K562 (cell line): Measurements from ENCODE around the gene MEIS2. TPM values are rescaled to one million over a fixed set of nuclear protein-coding genes. Genes with fewer than 3 reads are reported as not detected.

ENCODE experiments used
- ATAC-seq: fragments of 200-7000 bp; cut with Tn5 transposase; 3 replicates; pipeline ENCODE4 v1.9.1; 2020; ENCODE audit warnings: moderate library complexity
- BruUV-seq: library from RNA; stranded (reverse); fragments of 400-500 nt; replicated peaks from 2 replicates; lab custom pipeline; 2021; lab: Mats Ljungman, UMichigan
- CTCF ChIA-PET: fragments of 300-600 bp; formaldehyde crosslinking; extraction: SDS; loops from one replicate; lab custom pipeline; 2021; ENCODE audit warnings: low intra/inter-chr PET ratio; lab: Yijun Ruan, JAX
- POLR2A ChIA-PET: fragments of 300-600, 350-650 bp; sonication (Branson Sonifier 250); formaldehyde crosslinking; extraction: SDS; loops from one replicate; lab custom pipeline; 2021; ENCODE audit warnings: antibody characterized with exemption, inconsistent platforms; lab: Yijun Ruan, JAX
- DNase-seq, 4 experiments: peaks; one replicate each; pipeline versions ENCODE4 v3.0.0 to v3.0.0-alpha.2; 2011 to 2018; ENCODE audit warnings: low spot score in 3 of 4, mixed read lengths in 3 of 4; ENCODE audit errors: extremely low read depth in 1 of 4
- FAIRE-seq: peaks from 2 replicates; lab custom pipeline; 2011; peaks lifted over from hg19 to GRCh38; lab: Jason Lieb, UNC
- H2AFZ ChIP-seq: 2 replicates; pipeline ENCODE4 v1.6.0; 2011; ENCODE audit warnings: low read depth, low read length, control low read depth, inconsistent platforms
- H3K27ac ChIP-seq: fragments of 200-600 bp; 3 replicates; pipeline ENCODE4 v1.8.0; 2011; ENCODE audit warnings: low read depth, mild to moderate bottlenecking, control low read depth, inconsistent platforms, low read length, moderate library complexity, mixed read lengths; ENCODE audit errors: extremely low read depth
- H3K27me3 ChIP-seq, 2 experiments: fragments of 300-600 bp in 1 of 2; 2 replicates in 1 of 2; 3 replicates in 1 of 2; pipeline versions ENCODE4 v1.6.0 to v1.8.0; 2011; ENCODE audit warnings: inconsistent platforms in 2 of 2, low read length in 2 of 2, mild to moderate bottlenecking in 1 of 2, mixed read lengths in 1 of 2, moderate library complexity in 1 of 2; ENCODE audit not compliant: control insufficient read depth in 2 of 2, insufficient read depth in 2 of 2
- H3K36me3 ChIP-seq: fragments of 300-600 bp; 3 replicates; pipeline ENCODE4 v1.8.0; 2011; ENCODE audit warnings: mild to moderate bottlenecking, low read length, inconsistent platforms; ENCODE audit not compliant: control insufficient read depth, insufficient read depth
- H3K4me1 ChIP-seq, 2 experiments: fragments of 200-600 bp in 1 of 2; replicated peaks in 1 of 2; 2 replicates in 1 of 2; 3 replicates in 1 of 2; pipeline versions ENCODE4 v1.5.1 to v1.8.0; 2011; ENCODE audit warnings: inconsistent platforms in 2 of 2, low read length in 2 of 2, mild to moderate bottlenecking in 1 of 2, mixed read lengths in 1 of 2, moderate library complexity in 1 of 2; ENCODE audit not compliant: control insufficient read depth in 2 of 2, insufficient read depth in 2 of 2
- H3K4me2 ChIP-seq: 2 replicates; pipeline ENCODE4 v1.6.1; 2011; ENCODE audit warnings: low read length, control low read depth, inconsistent platforms, mixed read lengths; ENCODE audit not compliant: insufficient read depth
- H3K4me3 ChIP-seq: fragments of 200-600 bp; sonication (generic), shearing (Covaris generic); 2 replicates; pipeline ENCODE4 v1.5.1; 2016; ENCODE audit warnings: control low read depth, inconsistent platforms
- H3K79me2 ChIP-seq: fragments of 200-600 bp; 3 replicates; pipeline ENCODE4 v1.8.0; 2011; ENCODE audit warnings: low read length, inconsistent platforms; ENCODE audit not compliant: control insufficient read depth, insufficient read depth
- H3K9ac ChIP-seq, 2 experiments: 2 replicates each; pipeline versions ENCODE4 v1.6.0 to v1.6.1; 2011; ENCODE audit warnings: low read depth in 2 of 2, low read length in 2 of 2, control low read depth in 1 of 2, inconsistent platforms in 1 of 2, mild to moderate bottlenecking in 1 of 2, mixed read lengths in 1 of 2; ENCODE audit not compliant: insufficient read depth in 1 of 2
- H3K9me1 ChIP-seq: one replicate; pipeline ENCODE4 v1.6.0; 2011; ENCODE audit warnings: inconsistent platforms, mild to moderate bottlenecking, low read length, moderate library complexity; ENCODE audit not compliant: control insufficient read depth, insufficient read depth
- H3K9me3 ChIP-seq: replicated peaks from 2 replicates; pipeline ENCODE4 v1.5.1; 2011; ENCODE audit warnings: low read depth, low read length, inconsistent platforms; ENCODE audit not compliant: control insufficient read depth, insufficient read depth
- H4K20me1 ChIP-seq: replicated peaks from 2 replicates; pipeline ENCODE4 v1.6.1; 2011; ENCODE audit warnings: low read length, inconsistent platforms, mixed read lengths; ENCODE audit not compliant: control insufficient read depth, insufficient read depth
- BDP1 ChIP-seq: IDR thresholded peaks from 3 replicates; pipeline ENCODE4 v1.6.1; 2011; ENCODE audit not compliant: insufficient read length, insufficient read depth
- BHLHE40 ChIP-seq: IDR thresholded peaks from 2 replicates; pipeline ENCODE4 v1.6.1; 2011; ENCODE audit warnings: low read length, improper control_type of control experiment
- CCNT2 ChIP-seq: IDR thresholded peaks from 2 replicates; pipeline ENCODE4 v1.6.1; 2011; ENCODE audit warnings: borderline replicate concordance, low read depth, mild to moderate bottlenecking, moderate library complexity, mixed read lengths, low read length; ENCODE audit not compliant: insufficient read length; ENCODE audit errors: extremely low read depth
- EGR1 ChIP-seq: fragments of 450-650 bp; conservative IDR thresholded peaks from 2 replicates; pipeline ENCODE4 v1.6.1; 2017; ENCODE audit warnings: mild to moderate bottlenecking
- ELF4 ChIP-seq: fragments of 450-650 bp; formaldehyde crosslinking; IDR thresholded peaks from 2 replicates; pipeline ENCODE4 v1.4.0; 2022; ENCODE audit warnings: missing genetic modification characterization
- HDAC1 ChIP-seq, 2 experiments: fragments of 450-650 bp; IDR thresholded peaks; 2 replicates each; pipeline ENCODE4 v1.6.1; 2016 to 2017; ENCODE audit warnings: inconsistent platforms in 1 of 2, mild to moderate bottlenecking in 1 of 2, moderate library complexity in 1 of 2
- RFX1 ChIP-seq: fragments of 450-650 bp; IDR thresholded peaks from 2 replicates; pipeline ENCODE4 v1.6.1; 2016; ENCODE audit warnings: mild to moderate bottlenecking, moderate library complexity
- TAL1 ChIP-seq: fragments of 450-650 bp; IDR thresholded peaks from 2 replicates; pipeline ENCODE4 v1.6.1; 2016; ENCODE audit warnings: mild to moderate bottlenecking
- ZC3H8 ChIP-seq: fragments of 450-650 bp; IDR thresholded peaks from 2 replicates; pipeline ENCODE4 v1.6.1; 2017
- ZNF347 ChIP-seq: fragments of 450-650 bp; formaldehyde crosslinking; IDR thresholded peaks from 2 replicates; pipeline ENCODE4 v1.4.0; 2020; ENCODE audit warnings: low read depth, mild to moderate bottlenecking, moderate library complexity
- ZNF57 ChIP-seq: fragments of 450-650 bp; formaldehyde crosslinking; IDR thresholded peaks from 2 replicates; pipeline ENCODE4 v1.4.0; 2020; ENCODE audit warnings: mild to moderate bottlenecking, moderate library complexity
- WGBS: fragments of 100-300 bp; shearing (Covaris generic); methylation state at CpG from one replicate; pipeline ENCODE4 v1.1.6; 2016; ENCODE audit warnings: low coverage, mixed read lengths; ENCODE audit not compliant: insufficient coverage; ENCODE audit errors: missing lambda C conversion rate; 5-methylcytosine and 5-hydroxymethylcytosine counted together
- in situ Hi-C: fragments of 300-500 bp; cut with MboI; formaldehyde crosslinking; loops from 4 replicates; pipeline ENCODE4 v1.15.0; 2018; ENCODE audit warnings: inconsistent platforms, mixed read lengths
- intact Hi-C: fragments of 100-400 bp; cut with micrococcal nuclease; formaldehyde crosslinking; loops from 2 replicates; pipeline ENCODE4 v1.14.2; 2022
- polyA plus RNA-seq, 8 experiments: library from polyadenylated mRNA; depleted of rRNA in 4 of 8; stranded (reverse) in 5 of 8; unstranded in 3 of 8; fragments of >200 nt; fragmentation: Nextera tagmentation in 2 of 8; fragmentation: Illumina TruSeq in 1 of 8; extraction: Ambion mirVana in 2 of 8; extraction: Trizol in 1 of 8; gene quantifications; 2 replicates each; pipeline versions ENCODE4 v1.2.1 to v1.2.3, GENCODE V29; 2011 to 2014; ENCODE audit warnings: inconsistent platforms in 1 of 8, missing spikeins in 1 of 8
- total RNA-seq, 7 experiments: library from RNA; depleted of rRNA in 6 of 7; stranded (reverse); fragments of >200 nt in 6 of 7; fragmentation: Illumina TruSeq in 2 of 7; extraction: Trizol in 2 of 7; gene quantifications; 2 replicates each; pipeline versions ENCODE4 v1.2.1 to v1.2.3, GENCODE V29; 2011 to 2021; ENCODE audit warnings: low replicate concordance in 1 of 7
- TF ChIP-seq, protein P1 (sequence below): fragments of 250-450 bp; sonication (Bioruptor Pico); IDR thresholded peaks from 2 replicates; pipeline ENCODE4 v1.8.0; 2021; ENCODE audit warnings: moderate library complexity, mild to moderate bottlenecking, inconsistent platforms
- TF ChIP-seq, protein P2 (sequence below), 2 experiments: fragments of 200-800 bp in 1 of 2; sonication (Bioruptor generic) in 1 of 2; sonication (generic) in 1 of 2; formaldehyde crosslinking in 1 of 2; IDR thresholded peaks in 1 of 2; conservative IDR thresholded peaks in 1 of 2; 2 replicates each; pipeline versions ENCODE4 v1.5.0 to v1.6.1; 2016 to 2020; ENCODE audit warnings: missing compliant biosample characterization in 1 of 2, missing genetic modification characterization in 1 of 2, missing genetic modification reagents in 1 of 2
- TF ChIP-seq, protein P3 (sequence below): sonication (generic); formaldehyde crosslinking; IDR thresholded peaks from 2 replicates; pipeline ENCODE4 v1.4.0; 2020; ENCODE audit warnings: mild to moderate bottlenecking, missing genetic modification reagents

The MEIS2 gene
- total and polyA plus RNA-seq, 9 of the 15 experiments (the other 6 are each of a cell fraction or from before 2014, with no cell fraction given) = 7.5 to 64.2 (median 22.3) TPM

DNA sequence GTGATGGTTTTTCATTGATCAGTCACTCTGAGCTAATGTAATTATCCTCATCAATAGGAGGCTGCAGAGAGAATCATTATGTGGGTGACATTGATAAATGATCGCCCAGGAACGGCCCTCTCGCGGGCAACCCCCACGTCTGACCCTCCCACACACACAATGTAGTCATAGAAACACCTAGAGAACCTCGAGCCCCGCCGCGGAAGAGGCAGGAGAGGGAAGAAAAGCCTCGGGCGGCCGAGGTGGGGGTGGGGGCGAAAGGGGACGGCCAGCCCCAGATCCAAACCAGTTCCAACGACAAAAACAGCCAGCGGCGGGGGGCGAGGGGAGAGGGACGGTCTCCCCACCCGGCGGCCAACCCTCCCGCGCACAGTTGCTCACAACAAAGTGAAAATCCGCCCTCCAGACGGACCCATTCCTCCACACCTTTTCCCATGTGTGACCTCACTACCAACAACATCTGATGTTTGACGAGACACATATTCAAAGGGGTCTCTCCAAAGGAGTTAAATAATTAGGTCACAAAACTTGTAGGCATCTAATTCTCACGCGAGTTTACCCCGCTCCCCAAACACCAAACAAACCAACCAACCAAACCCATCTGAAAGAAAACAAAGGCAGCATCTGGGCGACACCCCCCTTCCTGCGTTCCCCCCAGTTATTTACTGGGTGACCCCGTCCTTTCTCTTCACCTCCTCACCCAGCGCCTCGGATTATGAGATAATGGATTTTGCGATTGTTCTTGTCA, 213.0 kb downstream of the MEIS2 start (continued):
- TF ChIP-seq, protein P1, sequence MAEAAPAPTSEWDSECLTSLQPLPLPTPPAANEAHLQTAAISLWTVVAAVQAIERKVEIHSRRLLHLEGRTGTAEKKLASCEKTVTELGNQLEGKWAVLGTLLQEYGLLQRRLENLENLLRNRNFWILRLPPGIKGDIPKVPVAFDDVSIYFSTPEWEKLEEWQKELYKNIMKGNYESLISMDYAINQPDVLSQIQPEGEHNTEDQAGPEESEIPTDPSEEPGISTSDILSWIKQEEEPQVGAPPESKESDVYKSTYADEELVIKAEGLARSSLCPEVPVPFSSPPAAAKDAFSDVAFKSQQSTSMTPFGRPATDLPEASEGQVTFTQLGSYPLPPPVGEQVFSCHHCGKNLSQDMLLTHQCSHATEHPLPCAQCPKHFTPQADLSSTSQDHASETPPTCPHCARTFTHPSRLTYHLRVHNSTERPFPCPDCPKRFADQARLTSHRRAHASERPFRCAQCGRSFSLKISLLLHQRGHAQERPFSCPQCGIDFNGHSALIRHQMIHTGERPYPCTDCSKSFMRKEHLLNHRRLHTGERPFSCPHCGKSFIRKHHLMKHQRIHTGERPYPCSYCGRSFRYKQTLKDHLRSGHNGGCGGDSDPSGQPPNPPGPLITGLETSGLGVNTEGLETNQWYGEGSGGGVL (CRISPR knock-in tag) = no peak
- TF ChIP-seq ZNF57 (CRISPR knock-in tag) (no peak), RFX1 (peak; percentile 72), EGR1 (peak; percentile 54; the same call in 1 of the 2 replicates), TAL1 (no peak), HDAC1 (IDR thresholded peaks at IDR 0.05) (no peak)

DNA sequence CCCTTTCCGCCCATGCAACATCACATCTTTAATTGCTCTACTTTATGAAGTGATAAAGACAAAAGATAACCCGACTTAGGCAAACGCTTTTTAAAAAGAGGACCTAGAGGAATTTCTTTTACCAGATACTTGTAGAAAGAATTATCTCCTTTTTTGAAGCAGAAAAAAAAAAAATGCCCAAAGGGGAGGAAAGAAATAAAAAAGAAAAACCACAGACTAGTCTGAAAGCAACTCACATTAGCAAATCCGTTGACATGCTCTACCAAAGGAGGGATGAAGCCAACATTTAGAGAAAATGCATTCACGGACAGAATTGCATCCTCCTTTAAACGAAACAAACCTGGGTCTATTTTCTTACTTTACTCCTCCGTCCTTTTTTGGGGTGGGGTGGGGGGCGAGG, 213.6 kb downstream of the MEIS2 start:
- Histone ChIP-seq H3K4me3 (no peak overlapping the region), H3K36me3 (peaks cover 7% of the 10 kb centered on the region; the same call in 1 of the 3 replicates), H3K27ac (no peak overlapping the region), H3K4me1 (peaks cover 3 to 10% of the 10 kb centered on the region in 2 experiments; a peak in 4 of 5 replicates), H3K9me3 (no peaks in the 10 kb centered on the region), H3K9me1 (no peaks in the 10 kb centered on the region), H4K20me1 (no peaks in the 10 kb centered on the region), H3K27me3 (peaks cover 3 to 9% of the 10 kb centered on the region in 2 experiments; a peak in 2 of 5 replicates), H3K9ac (no peak overlapping the region), H2AFZ (no peak overlapping the region), H3K4me2 (no peak overlapping the region), H3K79me2 (no peaks in the 10 kb centered on the region)
- in situ Hi-C loops (loop anchor here (10.0 to 25.0 kb wide), 2 partner anchors 218 to 1001 kb away; partner anchors contain the start of gene MEIS2), intact Hi-C loops (loop anchor here (10.0 kb wide), 1 partner anchor 382 kb away; no protein-coding TSS in a partner anchor)
- WGBS = 58% methylated on average over 7 of the region's 8 CpGs
- DNase-seq = no peak
- ATAC-seq = no peak
- CTCF ChIA-PET = interaction anchor here (1.0 kb wide), 1 partner anchor 247 kb away, joined by 5 read pairs; no protein-coding TSS in a partner anchor
- no TSS peak for BruUV-seq
- POLR2A ChIA-PET = interaction anchor here (0.6 kb wide), 1 partner anchor 10 kb away, joined by 3 read pairs; no protein-coding TSS in a partner anchor
- no peak for FAIRE-seq
- no peak for TF ChIP-seq ELF4 (CRISPR knock-in tag)
- no peak for TF ChIP-seq BDP1
- TF ChIP-seq ZNF347 (CRISPR knock-in tag) = no peak
- TF ChIP-seq, protein P2, sequence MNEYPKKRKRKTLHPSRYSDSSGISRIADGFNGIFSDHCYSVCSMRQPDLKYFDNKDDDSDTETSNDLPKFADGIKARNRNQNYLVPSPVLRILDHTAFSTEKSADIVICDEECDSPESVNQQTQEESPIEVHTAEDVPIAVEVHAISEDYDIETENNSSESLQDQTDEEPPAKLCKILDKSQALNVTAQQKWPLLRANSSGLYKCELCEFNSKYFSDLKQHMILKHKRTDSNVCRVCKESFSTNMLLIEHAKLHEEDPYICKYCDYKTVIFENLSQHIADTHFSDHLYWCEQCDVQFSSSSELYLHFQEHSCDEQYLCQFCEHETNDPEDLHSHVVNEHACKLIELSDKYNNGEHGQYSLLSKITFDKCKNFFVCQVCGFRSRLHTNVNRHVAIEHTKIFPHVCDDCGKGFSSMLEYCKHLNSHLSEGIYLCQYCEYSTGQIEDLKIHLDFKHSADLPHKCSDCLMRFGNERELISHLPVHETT (CRISPR knock-in tag; conservative IDR thresholded peaks at IDR 0.05 in 1 of 2, IDR thresholded peaks at IDR 0.05 in 1 of 2) = no peak
- TF ChIP-seq, protein P3, sequence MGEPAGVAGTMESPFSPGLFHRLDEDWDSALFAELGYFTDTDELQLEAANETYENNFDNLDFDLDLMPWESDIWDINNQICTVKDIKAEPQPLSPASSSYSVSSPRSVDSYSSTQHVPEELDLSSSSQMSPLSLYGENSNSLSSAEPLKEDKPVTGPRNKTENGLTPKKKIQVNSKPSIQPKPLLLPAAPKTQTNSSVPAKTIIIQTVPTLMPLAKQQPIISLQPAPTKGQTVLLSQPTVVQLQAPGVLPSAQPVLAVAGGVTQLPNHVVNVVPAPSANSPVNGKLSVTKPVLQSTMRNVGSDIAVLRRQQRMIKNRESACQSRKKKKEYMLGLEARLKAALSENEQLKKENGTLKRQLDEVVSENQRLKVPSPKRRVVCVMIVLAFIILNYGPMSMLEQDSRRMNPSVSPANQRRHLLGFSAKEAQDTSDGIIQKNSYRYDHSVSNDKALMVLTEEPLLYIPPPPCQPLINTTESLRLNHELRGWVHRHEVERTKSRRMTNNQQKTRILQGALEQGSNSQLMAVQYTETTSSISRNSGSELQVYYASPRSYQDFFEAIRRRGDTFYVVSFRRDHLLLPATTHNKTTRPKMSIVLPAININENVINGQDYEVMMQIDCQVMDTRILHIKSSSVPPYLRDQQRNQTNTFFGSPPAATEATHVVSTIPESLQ = no peak
- no peak for TF ChIP-seq CCNT2
- TF ChIP-seq BHLHE40 = no peak
- no peak for TF ChIP-seq ZC3H8
